Panc1 (cell line): ENCODE measurements around the gene PIN1. TPM values are rescaled to one million over a fixed set of nuclear protein-coding genes. Genes with fewer than 3 reads are reported as not detected.

Experiments
- ATAC-seq: fragments of 200-7000 bp; cut with Tn5 transposase; 2 replicates; pipeline ENCODE4 v1.9.1; 2020; ENCODE audit warnings: mild to moderate bottlenecking, moderate library complexity
- BruUV-seq: library from RNA; stranded (reverse); fragments of 400-500 nt; replicated peaks from 2 replicates; lab custom pipeline; 2021; lab: Mats Ljungman, UMichigan
- CTCF ChIA-PET: fragments of 300-600 bp; sonication (Branson Sonifier 250); formaldehyde crosslinking; loops from one replicate; lab custom pipeline; 2022; ENCODE audit warnings: antibody characterized with exemption; lab: Charles Lee
- POLR2A ChIA-PET: fragments of 300-600 bp; sonication (Branson Sonifier 250); formaldehyde crosslinking; loops from one replicate; lab custom pipeline; 2022; ENCODE audit warnings: antibody characterized with exemption; lab: Charles Lee
- DNase-seq: peaks from one replicate; pipeline ENCODE4 v3.0.0-alpha.2; 2010; ENCODE audit warnings: low read depth, low spot score
- H3K27ac ChIP-seq: 2 replicates; pipeline ENCODE4 v1.5.1; 2011; ENCODE audit warnings: mild to moderate bottlenecking, low read length, inconsistent platforms
- H3K27me3 ChIP-seq: fragments of 200-500 bp; sonication (Bioruptor generic); 2 replicates; pipeline ENCODE4 v1.6.0; 2014; ENCODE audit warnings: low read length, inconsistent platforms; ENCODE audit not compliant: control insufficient read depth, insufficient read depth
- H3K36me3 ChIP-seq: fragments of 200-500 bp; sonication (Bioruptor generic); 2 replicates; pipeline ENCODE4 v1.5.1; 2014; ENCODE audit warnings: inconsistent platforms, mild to moderate bottlenecking, low read length, moderate library complexity; ENCODE audit not compliant: control insufficient read depth, insufficient read depth
- H3K4me1 ChIP-seq: 2 replicates; pipeline ENCODE4 v1.5.1; 2011; ENCODE audit warnings: inconsistent platforms, mild to moderate bottlenecking, low read length, moderate library complexity; ENCODE audit not compliant: control insufficient read depth, insufficient read depth
- H3K4me3 ChIP-seq, 2 experiments: 2 replicates each; pipeline ENCODE4 v1.5.1; 2011 to 2012; ENCODE audit warnings: low read depth in 2 of 2, low read length in 2 of 2, mild to moderate bottlenecking in 2 of 2, inconsistent platforms in 1 of 2, moderate library complexity in 1 of 2
- H3K9me3 ChIP-seq: fragments of 200-500 bp; sonication (Bioruptor generic); 2 replicates; pipeline ENCODE4 v1.5.1; 2014; ENCODE audit warnings: low read depth, mild to moderate bottlenecking, inconsistent platforms, low read length, moderate library complexity; ENCODE audit not compliant: control insufficient read depth, insufficient read depth
- CTCF ChIP-seq: fragments of 450-650 bp; IDR thresholded peaks from 2 replicates; pipeline ENCODE4 v1.5.1; 2017; ENCODE audit warnings: mild to moderate bottlenecking
- POLR2AphosphoS5 ChIP-seq: IDR thresholded peaks from 2 replicates; pipeline ENCODE4 v1.6.1; 2012; ENCODE audit warnings: mild to moderate bottlenecking, low read depth, low read length, moderate library complexity
- REST ChIP-seq, 2 experiments: IDR thresholded peaks; 2 replicates each; pipeline ENCODE4 v1.6.1; 2011 to 2012; ENCODE audit warnings: low read depth in 2 of 2, control low read depth in 1 of 2, low read length in 1 of 2, mild to moderate bottlenecking in 1 of 2, moderate library complexity in 1 of 2; ENCODE audit not compliant: insufficient read depth in 1 of 2
- SIN3A ChIP-seq: IDR thresholded peaks from 2 replicates; pipeline ENCODE4 v1.6.1; 2012; ENCODE audit warnings: low read depth, mild to moderate bottlenecking, low read length, moderate library complexity, borderline replicate concordance; ENCODE audit not compliant: insufficient read depth
- TCF7L2 ChIP-seq: IDR thresholded peaks from 2 replicates; pipeline ENCODE4 v1.6.1; 2011; ENCODE audit warnings: mild to moderate bottlenecking, low read depth, low read length, inconsistent platforms
- in situ Hi-C: cut with HindIII; loops from 2 replicates; pipeline ENCODE4 v1.10.0; 2016; ENCODE audit warnings: low sequenced_read_pairs, low pct_unique_long_range_greater_than_20kb
- intact Hi-C: fragments of 100-400 bp; cut with micrococcal nuclease; formaldehyde crosslinking; loops from one replicate; pipeline ENCODE4 v1.10.0; 2022; ENCODE audit not compliant: unreplicated experiment
- total RNA-seq: library from RNA; stranded (reverse); gene quantifications from one replicate; pipeline ENCODE4 v1.2.1, GENCODE V29; 2021; ENCODE audit not compliant: unreplicated experiment

The PIN1 gene
- total RNA-seq, 1 experiment from 2014 or later, result 102 TPM

GRCh38 chr19:9801976-9802375 is 33.1 kb upstream of the PIN1 start:
- in situ Hi-C loops (no loop called here), intact Hi-C loops (no loop called here)
- Histone ChIP-seq H3K4me3 (no peak overlapping the region), H3K36me3 (no peaks in the 10 kb centered on the region), H3K27ac (no peak overlapping the region), H3K9me3 (no peaks in the 10 kb centered on the region), H3K4me1 (no peaks in the 10 kb centered on the region), H3K27me3 (no peaks in the 10 kb centered on the region)
- POLR2A ChIA-PET, result no interaction called here
- TF ChIP-seq TCF7L2 (no peak), CTCF (no peak), REST (IDR thresholded peaks at IDR 0.05; ENCODE audit: insufficient read depth in 1 of 2, low read depth in 2 of 2, low read length in 1 of 2) (no peak), SIN3A (no peak), POLR2AphosphoS5 (no peak)
- CTCF ChIA-PET, result no interaction called here
- ATAC-seq (no peak), DNase-seq (no peak)
- BruUV-seq, result no TSS peak

- ATAC-seq (no peak), DNase-seq (no peak)
- Histone ChIP-seq H3K4me3 (no peak overlapping the region), H3K27me3 (no peaks in the 10 kb centered on the region), H3K9me3 (no peaks in the 10 kb centered on the region), H3K36me3 (no peaks in the 10 kb centered on the region; the same call in 1 of the 2 replicates), H3K27ac (no peak overlapping the region), H3K4me1 (no peaks in the 10 kb centered on the region)
- ChIA-PET POLR2A (no interaction called here), CTCF (no interaction called here)
- intact Hi-C loops, result no loop called here
- in situ Hi-C loops, result no loop called here
- TF ChIP-seq POLR2AphosphoS5 (no peak), TCF7L2 (no peak), CTCF (no peak), REST (IDR thresholded peaks at IDR 0.05; ENCODE audit: insufficient read depth in 1 of 2, low read depth in 2 of 2, low read length in 1 of 2) (no peak), SIN3A (no peak)
- no TSS peak for BruUV-seq
Observed at GRCh38 chr19:9806803-9807202, 28.3 kb upstream of the PIN1 start.
